ENCODE data around the gene CEMIP.
"Not testable (repeated sequence)": the region's sequence is repeated elsewhere in the genome, so short reads cannot be mapped to it uniquely, and the experiment has no call there.

CEMIP gene

GRCh38 chr15:80760960-80761359, 18.2 kb upstream of the CEMIP start:
- no peak for DNase-seq (ENCODE audit: low read depth, low spot score)

GRCh38 chr15:80761754-80762153, 17.4 kb upstream of the CEMIP start:
- no peak for DNase-seq (ENCODE audit: low read depth, low spot score)

DNA sequence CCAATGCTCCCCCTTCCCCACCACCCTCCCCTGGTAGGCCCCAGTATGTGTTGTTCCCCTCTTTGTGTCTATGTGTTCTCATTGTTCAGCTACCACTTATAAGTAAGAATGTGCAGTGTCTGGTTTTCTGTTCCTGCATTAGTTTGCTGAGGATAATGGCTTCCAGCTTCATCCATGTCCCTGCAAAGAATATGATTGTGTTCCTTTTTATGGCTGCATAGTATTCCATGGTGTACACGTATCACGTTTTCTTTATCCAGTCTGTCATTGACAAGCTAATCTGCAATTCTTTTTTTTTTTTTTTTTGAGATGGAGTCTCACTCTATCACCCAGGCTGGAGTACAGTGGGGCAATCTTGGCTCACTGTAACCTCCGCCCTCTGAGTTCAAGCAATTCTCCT, 15.9 kb upstream of the CEMIP start:
- DNase-seq (ENCODE audit: low read depth, low spot score), result not testable (repeated sequence)

- DNase-seq (ENCODE audit: low read depth, low spot score), result no peak
Measured at GRCh38 chr15:80764535-80764934, 14.6 kb upstream of the CEMIP start.

DNA sequence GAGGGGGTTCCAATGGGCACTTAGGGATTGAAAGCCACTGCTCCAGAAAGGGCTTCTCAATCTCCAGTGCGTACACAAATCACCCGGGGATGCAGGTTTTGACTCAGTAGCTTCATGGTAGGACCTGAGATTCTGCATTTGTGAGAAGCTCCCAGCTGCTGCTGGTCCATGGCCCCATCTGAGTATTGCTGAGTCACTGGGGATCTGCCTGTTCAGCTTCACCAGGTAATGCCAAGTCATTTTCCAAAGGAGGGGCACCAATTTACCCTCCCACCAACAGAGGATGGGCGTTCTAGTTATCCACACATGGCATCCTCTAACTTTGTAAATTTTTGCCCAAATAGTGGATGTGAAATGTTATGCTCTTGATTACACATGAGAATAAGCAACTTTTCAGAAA, 12.9 kb upstream of the CEMIP start:
- DNase-seq (ENCODE audit: low read depth, low spot score), result no peak

DNA sequence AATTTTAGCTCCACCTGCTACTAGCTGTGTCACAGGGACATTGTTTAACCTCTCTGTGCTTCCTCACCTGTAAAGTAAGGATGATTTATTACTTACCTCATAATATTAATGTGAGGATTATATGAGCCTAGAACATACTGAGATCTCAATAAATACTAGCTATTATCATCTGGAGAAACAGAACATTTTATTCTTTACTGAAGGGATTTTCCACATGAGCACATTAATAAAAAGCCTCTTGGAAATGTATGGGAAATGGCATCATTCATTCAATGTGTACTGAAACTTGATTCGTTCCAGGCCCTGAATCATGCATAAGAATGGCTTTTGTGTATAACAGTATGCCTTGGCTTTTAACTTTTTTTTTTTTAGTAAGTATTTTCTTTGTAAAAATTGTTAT, 11.0 kb upstream of the CEMIP start:
- no peak for DNase-seq (ENCODE audit: low read depth, low spot score)

GRCh38 chr15:80769153-80769828, 9.9 kb upstream of the CEMIP start:
- DNase-seq (ENCODE audit: low read depth, low spot score), result no peak

DNA sequence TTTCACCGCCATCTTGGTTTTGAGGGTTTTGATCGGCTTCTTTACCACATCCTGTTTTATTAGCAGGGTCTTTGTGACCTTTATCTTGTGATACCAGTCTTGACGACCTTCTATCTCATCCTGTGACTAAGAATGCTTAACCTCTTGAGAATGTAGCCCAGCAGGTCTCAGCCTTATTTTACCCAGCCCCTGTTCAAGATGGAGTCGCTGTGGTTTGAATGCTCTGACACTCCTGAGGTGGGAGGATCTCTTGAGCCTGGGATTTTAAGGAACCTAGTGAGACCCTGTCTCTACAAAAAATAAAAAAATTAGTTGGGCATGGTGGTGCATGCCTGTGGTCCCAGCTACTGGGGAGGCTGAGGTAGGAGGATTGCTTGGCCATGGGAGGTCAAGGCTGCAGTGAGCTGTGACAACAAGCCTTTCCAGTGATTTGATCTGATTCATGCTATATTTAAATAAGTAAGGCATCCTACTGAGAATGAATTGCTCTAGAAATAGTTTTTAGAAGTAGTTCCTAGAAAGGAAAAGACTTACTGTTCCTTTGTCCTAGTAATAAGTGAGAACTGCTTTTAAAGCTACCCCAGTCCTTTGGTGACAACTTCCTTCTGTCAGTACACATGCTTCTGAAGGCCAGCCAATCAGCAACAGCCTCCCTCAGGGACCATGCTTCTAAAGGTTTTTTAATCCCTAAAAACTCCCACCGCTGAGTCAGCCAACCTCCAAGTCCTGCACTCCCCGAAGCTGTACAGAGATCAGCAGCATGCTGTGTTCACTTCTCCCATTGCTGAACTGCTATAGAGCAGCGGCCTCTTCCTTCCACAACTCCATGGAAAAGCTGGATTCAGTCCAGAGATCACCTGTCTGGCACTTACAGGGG, 9.1 kb upstream of the CEMIP start:
- no peak for DNase-seq (ENCODE audit: low read depth, low spot score)

DNA sequence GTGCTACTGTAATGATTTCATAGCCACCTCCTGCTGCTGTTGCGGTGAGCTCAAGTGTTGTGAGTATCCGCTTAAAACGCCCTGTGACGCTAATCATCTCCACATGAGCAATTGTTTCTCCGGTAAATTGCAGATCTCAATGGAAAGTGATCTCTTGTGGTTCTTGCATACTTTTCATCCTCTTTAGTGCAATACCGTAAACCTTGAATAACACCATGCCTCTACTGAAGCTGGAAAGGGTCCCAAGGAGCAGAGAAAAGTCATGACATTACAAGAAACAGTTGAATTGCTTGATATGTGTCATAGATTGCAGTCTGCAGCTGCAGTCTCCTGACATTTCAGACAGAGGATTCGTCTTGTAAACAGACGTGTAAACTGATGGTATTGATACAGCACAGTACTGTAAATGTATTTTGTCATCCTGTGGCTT, 6.0 kb upstream of the CEMIP start:
- DNase-seq (ENCODE audit: low read depth, low spot score), result no peak

GRCh38 chr15:80773792-80774352, 5.3 kb upstream of the CEMIP start:
- no peak for DNase-seq (ENCODE audit: low read depth, low spot score)

GRCh38 chr15:80774486-80774885, 4.7 kb upstream of the CEMIP start:
- DNase-seq (ENCODE audit: low read depth, low spot score), result no peak

- no peak for DNase-seq (ENCODE audit: low read depth, low spot score)
Measured at GRCh38 chr15:80775338-80775737, 3.8 kb upstream of the CEMIP start.

GRCh38 chr15:80776420-80777045, 2.6 kb upstream of the CEMIP start:
- DNase-seq (ENCODE audit: low read depth, low spot score), result no peak

- DNase-seq (ENCODE audit: low read depth, low spot score), result no peak
Measured at GRCh38 chr15:80777137-80777536, 2.0 kb upstream of the CEMIP start.

DNA sequence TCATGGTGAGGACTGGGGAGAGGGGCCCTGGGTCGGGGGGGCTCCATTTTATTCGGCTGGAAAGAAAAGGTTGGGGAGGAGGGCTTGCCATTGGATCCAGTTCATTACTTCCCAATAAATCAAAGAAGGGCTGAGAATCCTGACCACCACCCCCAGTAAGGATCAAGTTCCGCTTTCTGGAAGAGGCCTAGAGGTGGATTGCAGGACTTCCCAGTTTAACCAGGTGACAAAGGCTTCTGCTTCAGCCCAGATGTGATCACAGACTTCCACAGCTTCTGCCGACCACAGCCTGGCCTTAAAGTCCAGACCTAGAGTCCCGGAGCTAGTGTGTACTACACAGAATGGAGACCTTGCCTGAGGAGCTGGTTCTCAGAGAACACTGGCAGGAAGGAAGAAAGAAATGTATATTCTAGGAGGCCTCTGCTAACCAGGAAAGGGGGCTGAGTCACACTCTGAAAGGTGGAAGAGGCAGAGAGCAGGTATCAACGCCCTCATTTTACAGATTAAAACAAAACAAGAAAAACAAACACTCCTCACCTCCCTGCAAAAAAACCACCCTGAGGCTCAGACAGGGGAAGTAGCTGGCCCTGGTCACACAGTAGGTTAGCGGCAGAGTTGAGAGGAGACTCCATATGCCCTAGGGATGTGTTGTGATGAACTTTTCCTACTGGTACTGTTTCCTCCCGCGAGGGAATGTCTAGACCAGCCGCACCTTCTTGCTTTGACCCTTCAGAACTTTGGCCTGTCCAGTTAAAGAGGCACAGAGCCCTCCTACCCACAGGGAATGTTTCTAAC, 1.1 kb upstream of the CEMIP start:
- DNase-seq (ENCODE audit: low read depth, low spot score), result no peak

- DNase-seq (ENCODE audit: low read depth, low spot score), result no peak
Measured at GRCh38 chr15:80778621-80778963, 578 bp upstream of the CEMIP start.

DNA sequence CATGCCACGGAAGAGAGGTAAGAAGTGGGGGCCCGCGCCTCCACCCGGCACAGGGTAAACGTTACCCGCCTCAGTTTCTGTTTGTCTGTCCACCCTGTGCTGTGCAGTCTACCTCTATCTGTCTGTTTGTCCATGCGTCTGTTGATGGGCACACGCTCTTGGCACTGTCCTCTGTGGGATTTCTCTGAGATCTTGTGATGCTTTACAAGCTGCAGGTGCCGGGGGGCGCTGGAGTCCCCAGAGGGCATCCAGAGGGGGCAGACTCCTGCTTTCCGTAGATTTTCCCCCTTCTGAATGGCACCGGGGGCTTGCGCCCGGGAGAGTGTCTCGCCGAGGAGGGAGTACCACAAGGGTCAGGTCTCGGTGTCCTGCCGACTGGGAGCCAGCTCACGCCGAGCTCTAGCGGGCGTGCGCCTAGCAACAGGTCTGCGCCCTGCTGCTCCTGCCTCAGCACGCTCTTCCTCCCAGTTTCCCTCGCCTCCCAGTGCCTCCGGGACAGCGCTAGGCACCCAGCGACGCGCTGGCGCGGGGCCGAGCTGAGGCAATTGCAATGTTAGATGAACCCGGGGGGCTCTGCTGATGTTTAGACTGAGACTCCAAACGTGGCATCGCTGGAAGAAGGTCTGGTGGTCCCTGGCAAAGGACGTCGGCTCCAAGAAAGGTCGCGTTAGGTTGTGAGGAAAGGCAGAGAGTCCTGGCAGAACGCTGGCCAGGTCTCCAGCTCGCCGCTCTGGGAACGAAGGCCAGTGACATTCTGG, 667 bp downstream of the CEMIP start:
- no peak for DNase-seq (ENCODE audit: low read depth, low spot score)

DNA sequence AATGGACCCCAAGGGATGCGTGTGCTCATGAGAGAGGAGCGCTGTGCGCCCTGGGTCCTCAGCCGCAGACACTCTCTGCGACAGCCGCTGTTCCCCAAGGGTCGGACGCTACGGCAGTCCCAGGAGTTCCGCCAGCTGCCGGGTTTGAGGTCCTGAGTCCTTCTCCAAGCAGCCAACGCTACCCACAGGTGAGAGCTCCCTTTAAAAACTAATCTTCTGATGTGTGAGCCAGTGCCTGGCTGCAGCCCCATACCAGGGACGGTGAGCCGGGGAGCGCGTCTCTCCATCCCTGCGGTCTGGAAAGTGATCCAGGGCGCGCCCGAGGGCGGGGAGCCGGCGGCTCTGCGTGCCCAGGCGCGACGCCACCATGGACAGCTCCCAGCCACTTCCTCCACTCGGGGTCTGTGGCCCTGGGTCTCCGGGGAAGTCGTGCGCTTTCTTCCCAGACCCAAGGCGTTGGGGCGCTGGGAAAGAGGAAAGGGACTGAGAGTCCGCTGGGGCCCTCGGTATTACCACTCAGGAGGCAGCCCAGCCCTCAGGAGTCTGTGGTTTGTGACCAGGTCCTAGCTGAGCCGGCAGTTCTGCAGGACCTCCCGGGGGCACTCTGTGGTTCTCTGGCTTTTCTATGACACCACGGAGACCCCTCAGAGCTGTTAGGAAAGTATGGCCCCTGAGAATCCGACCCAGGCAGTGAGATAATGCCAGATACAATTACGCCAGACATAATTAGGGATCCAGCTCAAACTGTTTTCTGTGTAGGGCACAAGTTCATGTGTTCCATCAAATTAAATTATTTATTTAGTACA, 1.4 kb downstream of the CEMIP start:
- no peak for DNase-seq (ENCODE audit: low read depth, low spot score)

- no peak for DNase-seq (ENCODE audit: low read depth, low spot score)
Measured at GRCh38 chr15:80783260-80783659, 4.1 kb downstream of the CEMIP start.

GRCh38 chr15:80785335-80785734, 6.2 kb downstream of the CEMIP start:
- DNase-seq (ENCODE audit: low read depth, low spot score), result no peak
